ENCODE measurements around the gene EDEM1. TPM values are rescaled to one million over a fixed set of nuclear protein-coding genes. Genes with fewer than 3 reads are reported as not detected.

EDEM1 gene
- total RNA-seq, 1 experiment from 2014 or later, result 22.4 TPM

GRCh38 chr3:5221701-5222100 lies 34.2 kb downstream of the EDEM1 start:
- Mint-ChIP-seq H3K4me3 (no peak overlapping the region), H3K9me3 (no peaks in the 10 kb centered on the region), H3K27me3 (ENCODE audit: low read depth) (no peaks in the 10 kb centered on the region), H3K4me1 (peaks cover 51% of the 10 kb centered on the region), H3K27ac (no peak overlapping the region), H3K36me3 (peaks cover 11% of the 10 kb centered on the region)
- no peak for DNase-seq (ENCODE audit: low spot score)
- CTCF ChIA-PET, result no interaction called here
- ATAC-seq, result no peak
- POLR2A ChIA-PET, result no interaction called here
- TF ChIP-seq SP1 (CRISPR knock-in tag; conservative IDR thresholded peaks at IDR 0.05) (no peak), AFF4 (CRISPR knock-in tag; IDR thresholded peaks at IDR 0.05; ENCODE audit: borderline replicate concordance) (no peak), NR3C1 (CRISPR knock-in tag; conservative IDR thresholded peaks at IDR 0.05; ENCODE audit: low read depth) (no peak), EMX1 (CRISPR knock-in tag; IDR thresholded peaks at IDR 0.05) (no peak), SMAD4 (CRISPR knock-in tag; IDR thresholded peaks at IDR 0.05) (no peak), E2F4 (CRISPR knock-in tag; IDR thresholded peaks at IDR 0.05; ENCODE audit: borderline replicate concordance, low read depth) (no peak), ZMAT4 (CRISPR knock-in tag; IDR thresholded peaks at IDR 0.05) (no peak), TP53 (CRISPR knock-in tag; IDR thresholded peaks at IDR 0.05) (no peak), TCF7 (CRISPR knock-in tag; IDR thresholded peaks at IDR 0.05; ENCODE audit: low read depth) (no peak), ELF4 (CRISPR knock-in tag; IDR thresholded peaks at IDR 0.05; ENCODE audit: low read depth) (no peak), E2F1 (CRISPR knock-in tag; IDR thresholded peaks at IDR 0.05) (no peak), MXD4 (CRISPR knock-in tag; IDR thresholded peaks at IDR 0.05; ENCODE audit: borderline replicate concordance) (no peak), GABPB1 (CRISPR knock-in tag; IDR thresholded peaks at IDR 0.05) (no peak), SMAD3 (CRISPR knock-in tag; IDR thresholded peaks at IDR 0.05; ENCODE audit: borderline replicate concordance) (no peak), TEAD4 (CRISPR knock-in tag; IDR thresholded peaks at IDR 0.05) (no peak), IRF2 (CRISPR knock-in tag; IDR thresholded peaks at IDR 0.05; ENCODE audit: borderline replicate concordance, low read depth) (no peak), GTF2I (CRISPR knock-in tag; conservative IDR thresholded peaks at IDR 0.05) (no peak), USF2 (CRISPR knock-in tag; IDR thresholded peaks at IDR 0.05) (no peak)

- Mint-ChIP-seq H3K27me3 (ENCODE audit: low read depth) (no peaks in the 10 kb centered on the region), H3K4me3 (no peak overlapping the region), H3K4me1 (peaks cover 44% of the 10 kb centered on the region), H3K9me3 (no peaks in the 10 kb centered on the region), H3K36me3 (peaks cover 4% of the 10 kb centered on the region; the same call in 1 of the 2 replicates), H3K27ac (no peak overlapping the region)
- ChIA-PET POLR2A (no interaction called here), CTCF (interaction anchor here (1.4 kb wide), 1 partner anchor 10 kb away, joined by 6 read pairs; no protein-coding TSS in a partner anchor)
- no peak for DNase-seq (ENCODE audit: low spot score)
- ATAC-seq, result peak; percentile 34
- no peak for TF ChIP-seq ELF4 (CRISPR knock-in tag; IDR thresholded peaks at IDR 0.05; ENCODE audit: low read depth)
- TF ChIP-seq RORB (CRISPR knock-in tag; IDR thresholded peaks at IDR 0.05), result no peak
- TF ChIP-seq USF2 (CRISPR knock-in tag; IDR thresholded peaks at IDR 0.05), result no peak
- no peak for TF ChIP-seq PRRX2 (CRISPR knock-in tag; IDR thresholded peaks at IDR 0.05)
- no peak for TF ChIP-seq ZNF425 (CRISPR knock-in tag; conservative IDR thresholded peaks at IDR 0.05)
- no peak for TF ChIP-seq ZNF121 (CRISPR knock-in tag; IDR thresholded peaks at IDR 0.05)
- TF ChIP-seq TCF7 (CRISPR knock-in tag; IDR thresholded peaks at IDR 0.05; ENCODE audit: low read depth), result no peak
- no peak for TF ChIP-seq HMGA2 (CRISPR knock-in tag; IDR thresholded peaks at IDR 0.05)
- no peak for TF ChIP-seq ZNF423 (CRISPR knock-in tag; IDR thresholded peaks at IDR 0.05)
- no peak for TF ChIP-seq CREM (CRISPR knock-in tag; IDR thresholded peaks at IDR 0.05)
- no peak for TF ChIP-seq SP1 (CRISPR knock-in tag; conservative IDR thresholded peaks at IDR 0.05)
Observed at GRCh38 chr3:5222283-5223005, 34.9 kb downstream of the EDEM1 start.

All from WTC11 (cell line).